Central memory CD8-positive, alpha-beta T cell (primary cell): ENCODE results near the gene RPS6KA3.
A peak's percentile ranks its signal among the peaks of the same experiment; 100 is the strongest.
"Not testable (repeated sequence)": the region's sequence is repeated elsewhere in the genome, so short reads cannot be mapped to it uniquely, and the experiment has no call there.

Experiments used
- ATAC-seq: fragments of 150-1000 bp; cut with Tn5 transposase; replicated peaks from 2 replicates; pipeline ENCODE4 v1.10.0; 2022; ENCODE audit warnings: mild to moderate bottlenecking, moderate FRiP score, moderate number of reproducible peaks; ENCODE audit not compliant: poor library complexity, severe bottlenecking; ENCODE audit errors: extremely low read depth
- DNase-seq, 2 donors: peaks; one replicate each; pipeline ENCODE4 v3.0.0; 2021; ENCODE audit warnings: low spot score in 2 of 2
- H3K27ac Mint-ChIP-seq: one replicate; pipeline ENCODE4 v1.8.0; 2022; ENCODE audit warnings: low read depth, mild to moderate bottlenecking, moderate library complexity, mixed read lengths
- H3K27me3 Mint-ChIP-seq: one replicate; pipeline ENCODE4 v1.8.0; 2022; ENCODE audit warnings: mixed read lengths
- H3K36me3 Mint-ChIP-seq: one replicate; pipeline ENCODE4 v1.8.0; 2022; ENCODE audit warnings: mild to moderate bottlenecking, moderate library complexity, mixed read lengths; ENCODE audit not compliant: insufficient read depth
- H3K4me1 Mint-ChIP-seq: one replicate; pipeline ENCODE4 v1.8.0; 2022; ENCODE audit warnings: mixed read lengths
- H3K4me3 Mint-ChIP-seq: one replicate; pipeline ENCODE4 v1.8.0; 2022; ENCODE audit warnings: mild to moderate bottlenecking, moderate library complexity, mixed read lengths
- H3K9me3 Mint-ChIP-seq: one replicate; pipeline ENCODE4 v1.8.0; 2022; ENCODE audit warnings: mixed read lengths

The RPS6KA3 gene

GRCh38 chrX:20205927-20206708 is 60.6 kb downstream of the RPS6KA3 start:
- ATAC-seq: no peak
- no peak for DNase-seq
- H3K36me3 Mint-ChIP-seq: peaks cover 29% of the 10 kb centered on the region
- no peaks in the 10 kb centered on the region for H3K27me3 Mint-ChIP-seq
- peak overlapping the region; percentile 87 for H3K27ac Mint-ChIP-seq
- no peak overlapping the region for H3K4me3 Mint-ChIP-seq
- peaks cover 40% of the 10 kb centered on the region for H3K4me1 Mint-ChIP-seq
- H3K9me3 Mint-ChIP-seq: no peaks in the 10 kb centered on the region

GRCh38 chrX:20204351-20204750 is 62.4 kb downstream of the RPS6KA3 start:
- Mint-ChIP-seq H3K4me3 (no peak overlapping the region), H3K27ac (no peak overlapping the region), H3K4me1 (peaks cover 34% of the 10 kb centered on the region), H3K36me3 (peaks cover 29% of the 10 kb centered on the region), H3K9me3 (no peaks in the 10 kb centered on the region), H3K27me3 (no peaks in the 10 kb centered on the region)
- no peak for ATAC-seq
- no peak for DNase-seq

GRCh38 chrX:20197641-20198210 is 69.0 kb downstream of the RPS6KA3 start:
- H3K4me3 Mint-ChIP-seq: no peak overlapping the region
- no peaks in the 10 kb centered on the region for H3K27me3 Mint-ChIP-seq
- peaks cover 21% of the 10 kb centered on the region for H3K36me3 Mint-ChIP-seq
- peak overlapping the region; percentile 64 for H3K27ac Mint-ChIP-seq
- no peak for ATAC-seq
- no peak for DNase-seq
- peaks cover 20% of the 10 kb centered on the region for H3K4me1 Mint-ChIP-seq
- no peaks in the 10 kb centered on the region for H3K9me3 Mint-ChIP-seq

- no peaks in the 10 kb centered on the region for H3K4me1 Mint-ChIP-seq
- ATAC-seq (no peak), DNase-seq (no peak)
- no peaks in the 10 kb centered on the region for H3K27me3 Mint-ChIP-seq
- H3K9me3 Mint-ChIP-seq: no peaks in the 10 kb centered on the region
- peak overlapping the region; percentile 8 for H3K27ac Mint-ChIP-seq
- peaks cover 41% of the 10 kb centered on the region for H3K36me3 Mint-ChIP-seq
- H3K4me3 Mint-ChIP-seq: no peak overlapping the region
Observed at GRCh38 chrX:20189171-20189570, 77.5 kb downstream of the RPS6KA3 start.

GRCh38 chrX:20181598-20182329 is 84.9 kb downstream of the RPS6KA3 start:
- Mint-ChIP-seq H3K27ac (peak overlapping the region; percentile 68), H3K4me3 (no peak overlapping the region), H3K27me3 (no peaks in the 10 kb centered on the region), H3K9me3 (no peaks in the 10 kb centered on the region), H3K4me1 (peaks cover 17% of the 10 kb centered on the region), H3K36me3 (peaks cover 28% of the 10 kb centered on the region)
- DNase-seq (no peak), ATAC-seq (no peak)

- H3K4me1 Mint-ChIP-seq: peaks cover 14% of the 10 kb centered on the region
- no peak for DNase-seq
- H3K36me3 Mint-ChIP-seq: peaks cover 33% of the 10 kb centered on the region
- no peaks in the 10 kb centered on the region for H3K9me3 Mint-ChIP-seq
- H3K27me3 Mint-ChIP-seq: no peaks in the 10 kb centered on the region
- ATAC-seq: no peak
- H3K4me3 Mint-ChIP-seq: no peak overlapping the region
- H3K27ac Mint-ChIP-seq: no peak overlapping the region
Observed at GRCh38 chrX:20177093-20177492, 89.6 kb downstream of the RPS6KA3 start.

- DNase-seq (no peak), ATAC-seq (no peak)
- peaks cover 40% of the 10 kb centered on the region for H3K36me3 Mint-ChIP-seq
- H3K4me1 Mint-ChIP-seq: no peaks in the 10 kb centered on the region
- H3K27ac Mint-ChIP-seq: no peak overlapping the region
- no peaks in the 10 kb centered on the region for H3K27me3 Mint-ChIP-seq
- no peaks in the 10 kb centered on the region for H3K9me3 Mint-ChIP-seq
- H3K4me3 Mint-ChIP-seq: no peak overlapping the region
Observed at GRCh38 chrX:20173856-20174255, 92.9 kb downstream of the RPS6KA3 start.

- Mint-ChIP-seq H3K4me1 (no peaks in the 10 kb centered on the region), H3K27me3 (no peaks in the 10 kb centered on the region), H3K27ac (no peak overlapping the region), H3K36me3 (peaks cover 43% of the 10 kb centered on the region), H3K9me3 (no peaks in the 10 kb centered on the region), H3K4me3 (no peak overlapping the region)
- ATAC-seq: no peak
- DNase-seq: no peak
Observed at GRCh38 chrX:20173313-20173712, 93.4 kb downstream of the RPS6KA3 start.

- Mint-ChIP-seq H3K27me3 (no peaks in the 10 kb centered on the region), H3K36me3 (peaks cover 51% of the 10 kb centered on the region), H3K27ac (no peak overlapping the region)
Observed at GRCh38 chrX:20171887-20172286, 94.8 kb downstream of the RPS6KA3 start.

GRCh38 chrX:20162516-20162915 is 104.2 kb downstream of the RPS6KA3 start:
- not testable (repeated sequence) for ATAC-seq, H3K9me3 Mint-ChIP-seq, H3K27ac Mint-ChIP-seq, H3K4me3 Mint-ChIP-seq, H3K27me3 Mint-ChIP-seq, DNase-seq, H3K4me1 Mint-ChIP-seq
- H3K36me3 Mint-ChIP-seq: peaks cover 48% of the 10 kb centered on the region

More at GRCh38 chrX:20171887-20172286, 94.8 kb downstream of the RPS6KA3 start:
- no peak for ATAC-seq
- Mint-ChIP-seq H3K9me3 (no peaks in the 10 kb centered on the region), H3K4me1 (no peaks in the 10 kb centered on the region), H3K4me3 (no peak overlapping the region)
- DNase-seq: no peak

GRCh38 chrX:20159797-20160385 is 106.8 kb downstream of the RPS6KA3 start:
- no peak overlapping the region for H3K4me3 Mint-ChIP-seq
- H3K9me3 Mint-ChIP-seq: no peaks in the 10 kb centered on the region
- H3K36me3 Mint-ChIP-seq: peaks cover 49% of the 10 kb centered on the region
- DNase-seq: no peak
- H3K4me1 Mint-ChIP-seq: peaks cover 9% of the 10 kb centered on the region
- no peaks in the 10 kb centered on the region for H3K27me3 Mint-ChIP-seq
- H3K27ac Mint-ChIP-seq: no peak overlapping the region
- ATAC-seq: no peak

GRCh38 chrX:20151689-20152088 is 115.0 kb downstream of the RPS6KA3 start:
- ATAC-seq: no peak
- Mint-ChIP-seq H3K36me3 (peaks cover 32% of the 10 kb centered on the region), H3K27ac (no peak overlapping the region), H3K4me1 (no peaks in the 10 kb centered on the region), H3K9me3 (no peaks in the 10 kb centered on the region), H3K27me3 (no peaks in the 10 kb centered on the region), H3K4me3 (no peak overlapping the region)
- DNase-seq: no peak
